ENCODE results near the gene TADA3. TPM values are rescaled to one million over a fixed set of nuclear protein-coding genes. Genes with fewer than 3 reads are reported as not detected.
A peak's percentile ranks its signal among the peaks of the same experiment; 100 is the strongest.

Gene TADA3
- total RNA-seq, 1 donor from 2014 or later, result 63.4 TPM

- Mint-ChIP-seq H3K4me3 (ENCODE audit: unreplicated experiment) (no peak overlapping the region), H3K36me3 (ENCODE audit: unreplicated experiment) (peaks cover 24% of the 10 kb centered on the region), H3K27me3 (ENCODE audit: unreplicated experiment) (no peaks in the 10 kb centered on the region), H3K9me3 (ENCODE audit: unreplicated experiment) (no peaks in the 10 kb centered on the region), H3K4me1 (ENCODE audit: unreplicated experiment) (peaks cover 27% of the 10 kb centered on the region), H3K27ac (ENCODE audit: unreplicated experiment) (peak overlapping the region; percentile 34)
- no peak for DNase-seq (ENCODE audit: extremely low spot score, unreplicated experiment)
- no peak for TF ChIP-seq CTCF (IDR thresholded peaks at IDR 0.05)
These were observed 14.7 kb upstream of the TADA3 start for GRCh38 chr3:9806688-9807589.

GRCh38 chr3:9806137-9806536, 13.9 kb upstream of the TADA3 start:
- Mint-ChIP-seq H3K27me3 (ENCODE audit: unreplicated experiment) (no peaks in the 10 kb centered on the region), H3K27ac (ENCODE audit: unreplicated experiment) (no peak overlapping the region), H3K36me3 (ENCODE audit: unreplicated experiment) (peaks cover 28% of the 10 kb centered on the region), H3K9me3 (ENCODE audit: unreplicated experiment) (no peaks in the 10 kb centered on the region), H3K4me1 (ENCODE audit: unreplicated experiment) (peaks cover 23% of the 10 kb centered on the region), H3K4me3 (ENCODE audit: unreplicated experiment) (no peak overlapping the region)
- DNase-seq (ENCODE audit: extremely low spot score, unreplicated experiment), result no peak
- TF ChIP-seq CTCF (IDR thresholded peaks at IDR 0.05), result no peak

GRCh38 chr3:9804996-9805395, 12.7 kb upstream of the TADA3 start:
- Mint-ChIP-seq H3K27me3 (ENCODE audit: unreplicated experiment) (no peaks in the 10 kb centered on the region), H3K4me3 (ENCODE audit: unreplicated experiment) (no peak overlapping the region), H3K9me3 (ENCODE audit: unreplicated experiment) (no peaks in the 10 kb centered on the region), H3K4me1 (ENCODE audit: unreplicated experiment) (peaks cover 14% of the 10 kb centered on the region), H3K27ac (ENCODE audit: unreplicated experiment) (no peak overlapping the region), H3K36me3 (ENCODE audit: unreplicated experiment) (peaks cover 35% of the 10 kb centered on the region)
- DNase-seq (ENCODE audit: extremely low spot score, unreplicated experiment), result no peak
- no peak for TF ChIP-seq CTCF (IDR thresholded peaks at IDR 0.05)

- Mint-ChIP-seq H3K9me3 (ENCODE audit: unreplicated experiment) (no peaks in the 10 kb centered on the region), H3K27ac (ENCODE audit: unreplicated experiment) (no peak overlapping the region), H3K27me3 (ENCODE audit: unreplicated experiment) (no peaks in the 10 kb centered on the region), H3K4me3 (ENCODE audit: unreplicated experiment) (no peak overlapping the region), H3K36me3 (ENCODE audit: unreplicated experiment) (peaks cover 43% of the 10 kb centered on the region), H3K4me1 (ENCODE audit: unreplicated experiment) (peaks cover 2% of the 10 kb centered on the region)
- TF ChIP-seq CTCF (IDR thresholded peaks at IDR 0.05), result no peak
- no peak for DNase-seq (ENCODE audit: extremely low spot score, unreplicated experiment)
These were observed 11.2 kb upstream of the TADA3 start for GRCh38 chr3:9803494-9803893.

GRCh38 chr3:9800529-9800928, 8.3 kb upstream of the TADA3 start:
- Mint-ChIP-seq H3K27me3 (ENCODE audit: unreplicated experiment) (no peaks in the 10 kb centered on the region), H3K9me3 (ENCODE audit: unreplicated experiment) (no peaks in the 10 kb centered on the region), H3K36me3 (ENCODE audit: unreplicated experiment) (peaks cover 55% of the 10 kb centered on the region), H3K4me1 (ENCODE audit: unreplicated experiment) (no peaks in the 10 kb centered on the region), H3K27ac (ENCODE audit: unreplicated experiment) (no peak overlapping the region), H3K4me3 (ENCODE audit: unreplicated experiment) (no peak overlapping the region)
- peak; percentile 40 for TF ChIP-seq CTCF (IDR thresholded peaks at IDR 0.05)
- no peak for DNase-seq (ENCODE audit: extremely low spot score, unreplicated experiment)

Data from osteocyte (in vitro differentiated cells).